ENCODE results near the gene FPR1. TPM values are rescaled to one million over a fixed set of nuclear protein-coding genes. Genes with fewer than 3 reads are reported as not detected.
A peak's percentile ranks its signal among the peaks of the same experiment; 100 is the strongest.

Gene FPR1
- total and polyA plus RNA-seq, 2 of the 4 experiments (the other 2 are of a cell fraction), result not detected

- TF ChIP-seq MXI1 (IDR thresholded peaks at IDR 0.05; ENCODE audit: borderline replicate concordance, low read depth, low read length), result peak; percentile 71; the same call in 1 of the 2 replicates
- no peak for TF ChIP-seq NFE2L2 (IDR thresholded peaks at IDR 0.05; ENCODE audit: low read depth, low read length)
- no peak for TF ChIP-seq RFX5 (IDR thresholded peaks at IDR 0.05; ENCODE audit: low read depth, low read length)
- TF ChIP-seq SMC3 (IDR thresholded peaks at IDR 0.05; ENCODE audit: low read depth, low read length), result no peak
Observed at GRCh38 chr19:51703575-51704515, 47.8 kb downstream of the FPR1 start (continued).
